Measurements from ENCODE around the gene MYOZ2. TPM values are rescaled to one million over a fixed set of nuclear protein-coding genes. Genes with fewer than 3 reads are reported as not detected.

The MYOZ2 gene
- total and polyA plus RNA-seq, 2 of the 13 experiments (the other 11 are each of a cell fraction or from before 2014, with no cell fraction given): 0.03 TPM; not detected in 1

- TF ChIP-seq KDM5B (CRISPR knock-in tag; IDR thresholded peaks at IDR 0.05; ENCODE audit: borderline replicate concordance): no peak
Observed at GRCh38 chr4:119151161-119151560, 15.5 kb downstream of the MYOZ2 start (continued).

GRCh38 chr4:119152741-119153140 is 17.1 kb downstream of the MYOZ2 start:
- intact Hi-C loops (cut with micrococcal nuclease; ENCODE audit: unreplicated experiment): no loop called here
- CTCF ChIA-PET (ENCODE audit: low intra/inter-chr PET ratio, low total read pairs): no interaction called here

More at GRCh38 chr4:119152741-119153140, 17.1 kb downstream of the MYOZ2 start:
- in situ Hi-C loops (cut with HindIII; ENCODE audit: extremely low pct_ligation_motif_present, low pct_unique_long_range_greater_than_20kb): no loop called here
- 1% methylated on average over 2 of the region's 2 CpGs for WGBS (ENCODE audit: low lambda C conversion rate)
- no peak for FAIRE-seq
- no peak for DNase-seq (ENCODE audit: low spot score)
- no peaks in the 10 kb centered on the region for H3K79me2 ChIP-seq (ENCODE audit: insufficient read depth, low read length)
- no peak overlapping the region for H2AFZ ChIP-seq (ENCODE audit: low read length)
- TF ChIP-seq ZNF674 (CRISPR knock-in tag; IDR thresholded peaks at IDR 0.05; ENCODE audit: low read depth): no peak
- no peak for TF ChIP-seq SNAPC4 (CRISPR knock-in tag; IDR thresholded peaks at IDR 0.05)
- TF ChIP-seq ARNT2 (CRISPR knock-in tag; IDR thresholded peaks at IDR 0.05; ENCODE audit: low read depth): no peak
- no peak for TF ChIP-seq ZNF468 (CRISPR knock-in tag; IDR thresholded peaks at IDR 0.05)
- TF ChIP-seq MAZ (IDR thresholded peaks at IDR 0.05; ENCODE audit: borderline replicate concordance, low read depth, low read length): no peak
- TF ChIP-seq MAZ (CRISPR knock-in tag; IDR thresholded peaks at IDR 0.05; ENCODE audit: low read depth): no peak
- TF ChIP-seq MAFF (IDR thresholded peaks at IDR 0.05; ENCODE audit: low read depth, low read length): no peak
- no peak for TF ChIP-seq TFDP2 (CRISPR knock-in tag; IDR thresholded peaks at IDR 0.05)
- H3K36me3 ChIP-seq (replicated peaks in 1 of 2; ENCODE audit: control insufficient read depth in 1 of 2, insufficient read depth in 2 of 2, low read length in 2 of 2): no peaks in the 10 kb centered on the region
- no peak overlapping the region for H3K4me2 ChIP-seq (ENCODE audit: low read depth, low read length)
- H3K27me3 ChIP-seq (ENCODE audit: control insufficient read depth in 1 of 2, insufficient read depth in 2 of 2, low read length in 2 of 2): no peaks in the 10 kb centered on the region
- H3K9me3 ChIP-seq (ENCODE audit: low read length): no peaks in the 10 kb centered on the region
- no peak overlapping the region for H3K9ac ChIP-seq (ENCODE audit: insufficient read depth, low read depth, low read length)
- no peak overlapping the region for H3K4me3 ChIP-seq (replicated peaks in 1 of 3; ENCODE audit: insufficient read depth in 1 of 3, low read depth in 2 of 3, low read length in 3 of 3)
- POLR2A ChIA-PET: no interaction called here
- ATAC-seq: no peak
- no peak overlapping the region for H3K27ac ChIP-seq (ENCODE audit: extremely low read length, insufficient read depth, low read length)
- no peaks in the 10 kb centered on the region for H4K20me1 ChIP-seq (ENCODE audit: insufficient read depth, low read length)
- H3K4me1 ChIP-seq (ENCODE audit: insufficient read depth, low read length): no peaks in the 10 kb centered on the region
- BruUV-seq (replicated peaks): no TSS peak

Data from HepG2 (cell line).